ENCODE results near the gene CHMP5. TPM values are rescaled to one million over a fixed set of nuclear protein-coding genes. Genes with fewer than 3 reads are reported as not detected.

CHMP5 gene
- polyA plus RNA-seq, 1 donor from 2014 or later = 286 TPM

- H2AFZ ChIP-seq (ENCODE audit: low read depth, low read length) = no peak overlapping the region
- no peaks in the 10 kb centered on the region for H4K20me1 ChIP-seq (ENCODE audit: insufficient read depth)
- no peaks in the 10 kb centered on the region for H3K9me3 ChIP-seq (ENCODE audit: low read length)
- no peaks in the 10 kb centered on the region for H3K9me2 ChIP-seq (ENCODE audit: insufficient read depth, low read length)
- H3K79me2 ChIP-seq (replicated peaks; ENCODE audit: insufficient read depth, low read length) = no peaks in the 10 kb centered on the region
- H3F3A ChIP-seq (ENCODE audit: insufficient read depth, low read length, poor library complexity, severe bottlenecking) = no peaks in the 10 kb centered on the region
- H3K27ac ChIP-seq (ENCODE audit: low read length) = no peak overlapping the region
- H3K4me3 ChIP-seq (ENCODE audit: low read length) = no peak overlapping the region
- no peaks in the 10 kb centered on the region for H3K27me3 ChIP-seq (ENCODE audit: insufficient read depth, low read depth, low read length)
- H3K9ac ChIP-seq (ENCODE audit: low read length) = no peak overlapping the region
- no peak for TF ChIP-seq SMC3 (conservative IDR thresholded peaks at IDR 0.05; ENCODE audit: poor library complexity)
- TF ChIP-seq, protein P1, sequence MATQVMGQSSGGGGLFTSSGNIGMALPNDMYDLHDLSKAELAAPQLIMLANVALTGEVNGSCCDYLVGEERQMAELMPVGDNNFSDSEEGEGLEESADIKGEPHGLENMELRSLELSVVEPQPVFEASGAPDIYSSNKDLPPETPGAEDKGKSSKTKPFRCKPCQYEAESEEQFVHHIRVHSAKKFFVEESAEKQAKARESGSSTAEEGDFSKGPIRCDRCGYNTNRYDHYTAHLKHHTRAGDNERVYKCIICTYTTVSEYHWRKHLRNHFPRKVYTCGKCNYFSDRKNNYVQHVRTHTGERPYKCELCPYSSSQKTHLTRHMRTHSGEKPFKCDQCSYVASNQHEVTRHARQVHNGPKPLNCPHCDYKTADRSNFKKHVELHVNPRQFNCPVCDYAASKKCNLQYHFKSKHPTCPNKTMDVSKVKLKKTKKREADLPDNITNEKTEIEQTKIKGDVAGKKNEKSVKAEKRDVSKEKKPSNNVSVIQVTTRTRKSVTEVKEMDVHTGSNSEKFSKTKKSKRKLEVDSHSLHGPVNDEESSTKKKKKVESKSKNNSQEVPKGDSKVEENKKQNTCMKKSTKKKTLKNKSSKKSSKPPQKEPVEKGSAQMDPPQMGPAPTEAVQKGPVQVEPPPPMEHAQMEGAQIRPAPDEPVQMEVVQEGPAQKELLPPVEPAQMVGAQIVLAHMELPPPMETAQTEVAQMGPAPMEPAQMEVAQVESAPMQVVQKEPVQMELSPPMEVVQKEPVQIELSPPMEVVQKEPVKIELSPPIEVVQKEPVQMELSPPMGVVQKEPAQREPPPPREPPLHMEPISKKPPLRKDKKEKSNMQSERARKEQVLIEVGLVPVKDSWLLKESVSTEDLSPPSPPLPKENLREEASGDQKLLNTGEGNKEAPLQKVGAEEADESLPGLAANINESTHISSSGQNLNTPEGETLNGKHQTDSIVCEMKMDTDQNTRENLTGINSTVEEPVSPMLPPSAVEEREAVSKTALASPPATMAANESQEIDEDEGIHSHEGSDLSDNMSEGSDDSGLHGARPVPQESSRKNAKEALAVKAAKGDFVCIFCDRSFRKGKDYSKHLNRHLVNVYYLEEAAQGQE (IDR thresholded peaks at IDR 0.05; ENCODE audit: borderline replicate concordance) = no peak
- no peak for TF ChIP-seq MXI1 (conservative IDR thresholded peaks at IDR 0.05; ENCODE audit: poor library complexity, severe bottlenecking)
- TF ChIP-seq RAD21 (conservative IDR thresholded peaks at IDR 0.05) = no peak
- no peak for TF ChIP-seq EP300 (conservative IDR thresholded peaks at IDR 0.05; ENCODE audit: poor library complexity, severe bottlenecking)
- TF ChIP-seq TAF1 (IDR thresholded peaks at IDR 0.05; ENCODE audit: low read depth) = no peak
- no peak for TF ChIP-seq EZH2 (IDR thresholded peaks at IDR 0.05; ENCODE audit: borderline replicate concordance, insufficient read depth, low read length, poor library complexity, severe bottlenecking)
- no peak for TF ChIP-seq POLR2AphosphoS5 (IDR thresholded peaks at IDR 0.05)
- TF ChIP-seq, protein P2, sequence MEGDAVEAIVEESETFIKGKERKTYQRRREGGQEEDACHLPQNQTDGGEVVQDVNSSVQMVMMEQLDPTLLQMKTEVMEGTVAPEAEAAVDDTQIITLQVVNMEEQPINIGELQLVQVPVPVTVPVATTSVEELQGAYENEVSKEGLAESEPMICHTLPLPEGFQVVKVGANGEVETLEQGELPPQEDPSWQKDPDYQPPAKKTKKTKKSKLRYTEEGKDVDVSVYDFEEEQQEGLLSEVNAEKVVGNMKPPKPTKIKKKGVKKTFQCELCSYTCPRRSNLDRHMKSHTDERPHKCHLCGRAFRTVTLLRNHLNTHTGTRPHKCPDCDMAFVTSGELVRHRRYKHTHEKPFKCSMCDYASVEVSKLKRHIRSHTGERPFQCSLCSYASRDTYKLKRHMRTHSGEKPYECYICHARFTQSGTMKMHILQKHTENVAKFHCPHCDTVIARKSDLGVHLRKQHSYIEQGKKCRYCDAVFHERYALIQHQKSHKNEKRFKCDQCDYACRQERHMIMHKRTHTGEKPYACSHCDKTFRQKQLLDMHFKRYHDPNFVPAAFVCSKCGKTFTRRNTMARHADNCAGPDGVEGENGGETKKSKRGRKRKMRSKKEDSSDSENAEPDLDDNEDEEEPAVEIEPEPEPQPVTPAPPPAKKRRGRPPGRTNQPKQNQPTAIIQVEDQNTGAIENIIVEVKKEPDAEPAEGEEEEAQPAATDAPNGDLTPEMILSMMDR (IDR thresholded peaks at IDR 0.05; ENCODE audit: poor library complexity, severe bottlenecking) = no peak
- H3K4me2 ChIP-seq (ENCODE audit: low read length) = no peak overlapping the region
- no peaks in the 10 kb centered on the region for H3K36me3 ChIP-seq (ENCODE audit: insufficient read depth, low read length)
These were observed 43.3 kb upstream of the CHMP5 start for GRCh38 chr9:33221568-33221884.

GRCh38 chr9:33222031-33222430 is 42.8 kb upstream of the CHMP5 start:
- Histone ChIP-seq H2AFZ (ENCODE audit: low read depth, low read length) (no peak overlapping the region), H3K9ac (ENCODE audit: low read length) (no peak overlapping the region), H3K27me3 (ENCODE audit: insufficient read depth, low read depth, low read length) (no peaks in the 10 kb centered on the region), H4K20me1 (ENCODE audit: insufficient read depth) (no peaks in the 10 kb centered on the region), H3K4me2 (ENCODE audit: low read length) (no peak overlapping the region), H3K79me2 (replicated peaks; ENCODE audit: insufficient read depth, low read length) (no peaks in the 10 kb centered on the region), H3K9me2 (ENCODE audit: insufficient read depth, low read length) (no peaks in the 10 kb centered on the region), H3K36me3 (ENCODE audit: insufficient read depth, low read length) (no peaks in the 10 kb centered on the region), H3F3A (ENCODE audit: insufficient read depth, low read length, poor library complexity, severe bottlenecking) (no peaks in the 10 kb centered on the region), H3K27ac (ENCODE audit: low read length) (no peak overlapping the region), H3K9me3 (ENCODE audit: low read length) (no peaks in the 10 kb centered on the region), H3K4me3 (ENCODE audit: low read length) (no peak overlapping the region)
- TF ChIP-seq SMC3 (conservative IDR thresholded peaks at IDR 0.05; ENCODE audit: poor library complexity) (no peak), EZH2 (IDR thresholded peaks at IDR 0.05; ENCODE audit: borderline replicate concordance, insufficient read depth, low read length, poor library complexity, severe bottlenecking) (no peak), RAD21 (conservative IDR thresholded peaks at IDR 0.05) (no peak), EP300 (conservative IDR thresholded peaks at IDR 0.05; ENCODE audit: poor library complexity, severe bottlenecking) (no peak), MXI1 (conservative IDR thresholded peaks at IDR 0.05; ENCODE audit: poor library complexity, severe bottlenecking) (no peak), TAF1 (IDR thresholded peaks at IDR 0.05; ENCODE audit: low read depth) (no peak), POLR2AphosphoS5 (IDR thresholded peaks at IDR 0.05) (no peak)
- TF ChIP-seq, protein P2 (IDR thresholded peaks at IDR 0.05; ENCODE audit: poor library complexity, severe bottlenecking) = no peak
- TF ChIP-seq, protein P1 (IDR thresholded peaks at IDR 0.05; ENCODE audit: borderline replicate concordance) = no peak
